T follicular helper cell (primary cell): ENCODE data around the gene BRINP2.

Experiments
- DNase-seq: peaks from one replicate; pipeline ENCODE4 v3.0.0-alpha.2; 2020; ENCODE audit warnings: low read depth

BRINP2 gene

GRCh38 chr1:177164380-177165068 lies 6.2 kb upstream of the BRINP2 start, which contains the start of gene ASTN1:
Gene ASTN1, minus strand, starts transcription at chr1:177164712. Its CDS starts 36 bp downstream, at chr1:177164676.
- DNase-seq = no peak

- DNase-seq = no peak
Measured at GRCh38 chr1:177165069-177165439, 5.7 kb upstream of the BRINP2 start.

- no peak for DNase-seq
Measured at GRCh38 chr1:177171536-177172123, 872 bp downstream of the BRINP2 start.

- DNase-seq = no peak
Measured at GRCh38 chr1:177172272-177172671, 1.5 kb downstream of the BRINP2 start.

- no peak for DNase-seq
Measured at GRCh38 chr1:177172866-177173265, 2.1 kb downstream of the BRINP2 start.

- DNase-seq = no peak
Measured at GRCh38 chr1:177173976-177174375, 3.2 kb downstream of the BRINP2 start.

- no peak for DNase-seq
Measured at GRCh38 chr1:177174921-177175634, 4.3 kb downstream of the BRINP2 start.

GRCh38 chr1:177181280-177181630 lies 10.5 kb downstream of the BRINP2 start:
- no peak for DNase-seq

- no peak for DNase-seq
Measured at GRCh38 chr1:177181631-177182291, 11.0 kb downstream of the BRINP2 start.

GRCh38 chr1:177183836-177184235 lies 13.1 kb downstream of the BRINP2 start:
- DNase-seq = no peak

- DNase-seq = no peak
Measured at GRCh38 chr1:177185209-177185608, 14.5 kb downstream of the BRINP2 start.

GRCh38 chr1:177186639-177187038 lies 15.9 kb downstream of the BRINP2 start:
- DNase-seq = no peak

GRCh38 chr1:177190308-177190970 lies 19.7 kb downstream of the BRINP2 start:
- no peak for DNase-seq

GRCh38 chr1:177198243-177198642 lies 27.5 kb downstream of the BRINP2 start:
- no peak for DNase-seq

- DNase-seq = no peak
Measured at GRCh38 chr1:177200290-177200689, 29.5 kb downstream of the BRINP2 start.

- no peak for DNase-seq
Measured at GRCh38 chr1:177206831-177207355, 36.1 kb downstream of the BRINP2 start.

- no peak for DNase-seq
Measured at GRCh38 chr1:177208920-177209319, 38.2 kb downstream of the BRINP2 start.

- no peak for DNase-seq
Measured at GRCh38 chr1:177209357-177209756, 38.6 kb downstream of the BRINP2 start.

GRCh38 chr1:177210071-177210470 lies 39.3 kb downstream of the BRINP2 start:
- no peak for DNase-seq

GRCh38 chr1:177211231-177211630 lies 40.5 kb downstream of the BRINP2 start:
- DNase-seq = no peak

GRCh38 chr1:177216587-177217202 lies 45.9 kb downstream of the BRINP2 start:
- DNase-seq = no peak
